GM10266 (cell line): Measurements from ENCODE around the gene RCL1.

Experiments
- DNase-seq: peaks from one replicate; pipeline ENCODE4 v3.0.0; 2012; ENCODE audit errors: extremely low spot score
- TF ChIP-seq, protein P1 (sequence below): IDR thresholded peaks from 2 replicates; pipeline ENCODE4 v1.5.1; 2012; ENCODE audit warnings: mild to moderate bottlenecking, low read depth; ENCODE audit not compliant: control insufficient read depth, insufficient read depth; ENCODE audit errors: missing control alignments

The RCL1 gene

GRCh38 chr9:4755026-4755609 is 37.6 kb upstream of the RCL1 start:
- peak; percentile 29 for DNase-seq

DNA sequence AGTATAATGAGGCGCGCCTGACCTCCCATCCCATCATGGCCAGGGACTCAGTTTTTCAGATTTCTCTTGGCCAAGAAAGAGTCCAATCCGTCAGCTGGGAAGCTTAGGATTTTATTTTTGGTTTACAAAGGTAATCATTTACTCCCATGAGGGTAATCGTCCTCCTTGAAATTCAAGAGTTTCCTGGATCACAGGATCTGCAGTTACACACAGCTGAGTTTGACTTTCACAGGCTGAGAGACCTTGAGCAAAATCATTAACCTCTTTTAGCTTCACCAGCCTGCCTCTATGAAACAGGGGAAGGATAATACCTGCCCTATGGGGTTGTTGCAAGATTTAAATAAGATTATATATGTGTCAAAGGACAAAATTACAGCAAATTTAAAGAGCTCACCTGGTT is 36.3 kb upstream of the RCL1 start:
- DNase-seq = no peak

More at GRCh38 chr9:4755026-4755609, 37.6 kb upstream of the RCL1 start:
- TF ChIP-seq, protein P1, sequence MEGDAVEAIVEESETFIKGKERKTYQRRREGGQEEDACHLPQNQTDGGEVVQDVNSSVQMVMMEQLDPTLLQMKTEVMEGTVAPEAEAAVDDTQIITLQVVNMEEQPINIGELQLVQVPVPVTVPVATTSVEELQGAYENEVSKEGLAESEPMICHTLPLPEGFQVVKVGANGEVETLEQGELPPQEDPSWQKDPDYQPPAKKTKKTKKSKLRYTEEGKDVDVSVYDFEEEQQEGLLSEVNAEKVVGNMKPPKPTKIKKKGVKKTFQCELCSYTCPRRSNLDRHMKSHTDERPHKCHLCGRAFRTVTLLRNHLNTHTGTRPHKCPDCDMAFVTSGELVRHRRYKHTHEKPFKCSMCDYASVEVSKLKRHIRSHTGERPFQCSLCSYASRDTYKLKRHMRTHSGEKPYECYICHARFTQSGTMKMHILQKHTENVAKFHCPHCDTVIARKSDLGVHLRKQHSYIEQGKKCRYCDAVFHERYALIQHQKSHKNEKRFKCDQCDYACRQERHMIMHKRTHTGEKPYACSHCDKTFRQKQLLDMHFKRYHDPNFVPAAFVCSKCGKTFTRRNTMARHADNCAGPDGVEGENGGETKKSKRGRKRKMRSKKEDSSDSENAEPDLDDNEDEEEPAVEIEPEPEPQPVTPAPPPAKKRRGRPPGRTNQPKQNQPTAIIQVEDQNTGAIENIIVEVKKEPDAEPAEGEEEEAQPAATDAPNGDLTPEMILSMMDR = no peak

GRCh38 chr9:4760122-4760521 is 32.6 kb upstream of the RCL1 start:
- DNase-seq = no peak
- TF ChIP-seq, protein P1 = no peak

More for the DNA sequence above, 36.3 kb upstream of the RCL1 start:
- TF ChIP-seq, protein P1 = no peak

DNA sequence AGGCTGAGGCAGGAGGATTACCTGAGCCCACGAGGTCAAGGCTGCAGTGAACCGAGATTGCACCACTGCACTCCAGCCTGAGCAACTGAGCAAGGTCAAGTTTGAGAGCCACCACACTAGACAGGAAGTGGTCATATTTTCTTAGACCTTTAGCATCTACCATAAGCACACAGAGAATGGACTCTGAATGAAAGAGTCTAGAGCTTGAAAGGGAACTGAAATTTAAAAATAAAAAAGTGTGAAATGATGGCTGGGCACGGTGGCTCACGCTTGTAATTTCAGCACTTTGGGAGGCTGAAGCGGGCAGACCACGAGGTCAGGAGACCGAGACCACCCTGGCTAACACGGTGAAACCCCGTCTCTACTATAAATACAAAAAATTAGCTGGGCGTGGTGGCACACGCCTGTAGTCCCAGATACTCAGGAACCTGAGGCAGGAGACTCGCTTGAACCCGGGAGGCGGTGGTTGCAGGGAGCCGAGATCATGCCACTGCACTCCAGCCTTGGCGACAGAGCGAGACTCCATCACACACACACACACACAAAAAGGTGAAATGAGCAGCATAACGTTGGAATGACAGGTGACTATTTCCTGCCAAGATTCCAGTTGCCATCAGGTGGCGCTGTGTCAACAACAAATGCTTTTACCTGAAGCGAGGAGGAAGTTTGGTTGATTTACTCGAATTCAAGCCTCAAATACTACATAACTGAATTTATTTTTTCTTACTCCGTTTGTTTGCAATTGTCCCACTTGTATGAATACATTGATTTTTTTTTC is 30.4 kb upstream of the RCL1 start:
- TF ChIP-seq, protein P1 = peak; percentile 94
- DNase-seq = peak; percentile 59

- no peak for DNase-seq
- TF ChIP-seq, protein P1 = no peak
Observed at GRCh38 chr9:4762886-4763541, 29.7 kb upstream of the RCL1 start.

DNA sequence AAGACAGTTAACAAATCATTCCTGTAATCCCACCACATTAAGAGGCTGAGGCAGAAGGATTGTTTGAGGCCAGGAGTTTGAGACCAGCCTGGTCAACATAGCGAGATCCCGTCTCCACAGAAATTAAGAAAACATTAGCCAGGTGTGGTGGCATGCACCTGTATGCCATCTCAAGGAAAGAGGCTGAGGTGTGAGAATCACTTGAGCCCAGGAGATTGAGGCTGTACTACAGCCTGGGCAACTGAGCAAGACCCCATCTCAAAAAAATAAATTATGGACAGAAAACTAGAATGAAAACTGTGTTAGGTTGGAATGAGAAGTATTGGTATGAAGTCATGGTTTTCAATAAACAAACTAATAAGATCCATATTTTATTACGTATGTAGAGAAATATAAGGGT is 28.7 kb upstream of the RCL1 start:
- TF ChIP-seq, protein P1 = no peak
- no peak for DNase-seq
